ENCODE results near the gene MADD.

Gene MADD
- long read RNA-seq, full-length matches to known transcripts, result 5 of 99 reads
- long read RNA-seq, partial matches to known transcripts, result 33 of 99 reads
- long read RNA-seq, other reads (novel, unspliced or antisense), result 61 of 99 reads

DNA sequence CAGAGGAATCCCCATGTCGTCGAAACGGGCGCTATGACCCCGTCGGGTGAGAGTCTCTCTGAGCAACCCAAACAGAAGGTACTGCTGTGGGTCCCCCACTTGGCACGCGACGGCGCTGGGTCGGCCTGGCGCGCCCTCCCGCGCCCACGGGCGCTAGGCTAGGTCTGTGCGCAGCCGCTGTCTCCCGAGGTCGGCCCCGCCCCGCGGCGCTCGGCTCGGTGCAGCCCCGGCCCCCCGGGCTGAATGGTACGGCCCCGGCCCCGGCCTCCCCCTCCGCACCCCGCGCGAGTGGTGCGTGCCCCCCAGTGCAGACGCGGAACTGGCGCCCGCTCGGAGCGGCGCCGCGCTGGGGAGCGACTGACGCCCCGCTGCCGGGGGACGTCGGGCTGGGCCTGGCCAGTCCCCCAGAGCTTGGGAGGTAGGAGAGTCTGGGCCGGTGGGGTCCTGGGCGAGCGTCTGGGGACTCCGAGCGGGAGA, at the start of gene MADD:
MADD (plus strand) TSS at position 305 of the 477 bp plus-strand sequence.
- TF ChIP-seq GABPA (IDR thresholded peaks at IDR 0.05; ENCODE audit: low read depth), result no peak
- no peak; the same call in 1 of the 2 replicates for TF ChIP-seq POLR2AphosphoS5 (IDR thresholded peaks at IDR 0.05; ENCODE audit: low read depth)
- TF ChIP-seq, protein P1, sequence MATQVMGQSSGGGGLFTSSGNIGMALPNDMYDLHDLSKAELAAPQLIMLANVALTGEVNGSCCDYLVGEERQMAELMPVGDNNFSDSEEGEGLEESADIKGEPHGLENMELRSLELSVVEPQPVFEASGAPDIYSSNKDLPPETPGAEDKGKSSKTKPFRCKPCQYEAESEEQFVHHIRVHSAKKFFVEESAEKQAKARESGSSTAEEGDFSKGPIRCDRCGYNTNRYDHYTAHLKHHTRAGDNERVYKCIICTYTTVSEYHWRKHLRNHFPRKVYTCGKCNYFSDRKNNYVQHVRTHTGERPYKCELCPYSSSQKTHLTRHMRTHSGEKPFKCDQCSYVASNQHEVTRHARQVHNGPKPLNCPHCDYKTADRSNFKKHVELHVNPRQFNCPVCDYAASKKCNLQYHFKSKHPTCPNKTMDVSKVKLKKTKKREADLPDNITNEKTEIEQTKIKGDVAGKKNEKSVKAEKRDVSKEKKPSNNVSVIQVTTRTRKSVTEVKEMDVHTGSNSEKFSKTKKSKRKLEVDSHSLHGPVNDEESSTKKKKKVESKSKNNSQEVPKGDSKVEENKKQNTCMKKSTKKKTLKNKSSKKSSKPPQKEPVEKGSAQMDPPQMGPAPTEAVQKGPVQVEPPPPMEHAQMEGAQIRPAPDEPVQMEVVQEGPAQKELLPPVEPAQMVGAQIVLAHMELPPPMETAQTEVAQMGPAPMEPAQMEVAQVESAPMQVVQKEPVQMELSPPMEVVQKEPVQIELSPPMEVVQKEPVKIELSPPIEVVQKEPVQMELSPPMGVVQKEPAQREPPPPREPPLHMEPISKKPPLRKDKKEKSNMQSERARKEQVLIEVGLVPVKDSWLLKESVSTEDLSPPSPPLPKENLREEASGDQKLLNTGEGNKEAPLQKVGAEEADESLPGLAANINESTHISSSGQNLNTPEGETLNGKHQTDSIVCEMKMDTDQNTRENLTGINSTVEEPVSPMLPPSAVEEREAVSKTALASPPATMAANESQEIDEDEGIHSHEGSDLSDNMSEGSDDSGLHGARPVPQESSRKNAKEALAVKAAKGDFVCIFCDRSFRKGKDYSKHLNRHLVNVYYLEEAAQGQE (IDR thresholded peaks at IDR 0.05; ENCODE audit: insufficient replicate concordance, low read depth), result no peak
- peak; percentile 87 for DNase-seq (ENCODE audit: low read depth in 1 of 2, low spot score in 1 of 2)
- Histone ChIP-seq H3K4me3 (replicated peaks; ENCODE audit: insufficient read depth, low read length) (peak within 1 kb of the TSS; percentile 87), H3K27ac (replicated peaks) (peak within 1 kb of the TSS; percentile 97), H3K27me3 (ENCODE audit: insufficient read depth, poor library complexity, severe bottlenecking) (no peaks in the 10 kb centered on the region)

DNA sequence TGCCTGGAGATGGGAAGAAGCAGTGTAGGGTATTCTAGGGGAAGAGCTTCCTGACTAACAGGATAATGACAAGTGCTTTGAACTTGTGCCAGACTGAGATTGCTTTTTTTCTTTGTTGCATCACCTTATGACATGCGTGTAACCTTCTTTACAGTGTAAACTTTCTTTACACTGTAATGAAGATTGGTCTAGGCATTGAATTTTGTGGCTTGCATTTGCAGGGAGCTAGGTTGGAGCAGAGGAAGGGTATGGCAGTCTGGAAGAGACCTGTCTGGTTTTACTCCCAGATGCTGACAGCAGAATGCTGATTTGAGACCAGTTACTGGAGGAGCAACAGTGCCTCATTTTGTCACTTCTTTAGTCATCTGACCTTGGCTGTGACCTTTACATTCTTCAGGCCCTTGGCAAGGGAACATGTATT, 49.5 kb upstream of the MADD start:
- no peak for DNase-seq (ENCODE audit: low read depth in 1 of 2, low spot score in 1 of 2)
- Histone ChIP-seq H3K27me3 (ENCODE audit: insufficient read depth, poor library complexity, severe bottlenecking) (no peaks in the 10 kb centered on the region), H3K27ac (replicated peaks) (no peak overlapping the region), H3K4me3 (replicated peaks; ENCODE audit: insufficient read depth, low read length) (no peak overlapping the region)
- TF ChIP-seq POLR2AphosphoS5 (IDR thresholded peaks at IDR 0.05; ENCODE audit: low read depth), result no peak
- TF ChIP-seq, protein P2, sequence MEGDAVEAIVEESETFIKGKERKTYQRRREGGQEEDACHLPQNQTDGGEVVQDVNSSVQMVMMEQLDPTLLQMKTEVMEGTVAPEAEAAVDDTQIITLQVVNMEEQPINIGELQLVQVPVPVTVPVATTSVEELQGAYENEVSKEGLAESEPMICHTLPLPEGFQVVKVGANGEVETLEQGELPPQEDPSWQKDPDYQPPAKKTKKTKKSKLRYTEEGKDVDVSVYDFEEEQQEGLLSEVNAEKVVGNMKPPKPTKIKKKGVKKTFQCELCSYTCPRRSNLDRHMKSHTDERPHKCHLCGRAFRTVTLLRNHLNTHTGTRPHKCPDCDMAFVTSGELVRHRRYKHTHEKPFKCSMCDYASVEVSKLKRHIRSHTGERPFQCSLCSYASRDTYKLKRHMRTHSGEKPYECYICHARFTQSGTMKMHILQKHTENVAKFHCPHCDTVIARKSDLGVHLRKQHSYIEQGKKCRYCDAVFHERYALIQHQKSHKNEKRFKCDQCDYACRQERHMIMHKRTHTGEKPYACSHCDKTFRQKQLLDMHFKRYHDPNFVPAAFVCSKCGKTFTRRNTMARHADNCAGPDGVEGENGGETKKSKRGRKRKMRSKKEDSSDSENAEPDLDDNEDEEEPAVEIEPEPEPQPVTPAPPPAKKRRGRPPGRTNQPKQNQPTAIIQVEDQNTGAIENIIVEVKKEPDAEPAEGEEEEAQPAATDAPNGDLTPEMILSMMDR (IDR thresholded peaks at IDR 0.05; ENCODE audit: insufficient read depth, low read length), result no peak
- TF ChIP-seq, protein P1 (IDR thresholded peaks at IDR 0.05; ENCODE audit: insufficient replicate concordance, low read depth), result no peak
- no peak for TF ChIP-seq SPI1 (IDR thresholded peaks at IDR 0.05; ENCODE audit: borderline replicate concordance, low read depth)
- no peak for TF ChIP-seq GABPA (IDR thresholded peaks at IDR 0.05; ENCODE audit: low read depth)

DNA sequence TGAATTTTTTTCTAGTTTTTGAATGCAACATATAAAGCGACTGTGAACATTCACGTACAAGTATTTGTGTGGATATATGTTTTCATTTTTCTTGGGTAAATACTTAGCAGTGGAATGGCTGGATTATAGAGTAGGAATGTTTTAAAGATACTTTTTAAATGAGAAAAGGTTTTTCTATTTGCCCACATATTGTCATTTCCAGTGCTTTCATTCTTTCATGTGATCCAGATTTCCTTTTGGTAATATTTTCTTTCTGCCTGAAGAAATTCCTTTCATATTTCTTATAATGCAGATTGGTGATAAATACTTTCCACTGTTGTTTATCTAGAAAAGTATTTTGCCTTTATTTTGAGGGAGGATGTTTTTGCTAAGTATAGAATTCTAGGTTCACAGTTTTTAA, 47.2 kb upstream of the MADD start:
- no peak overlapping the region for H3K4me3 ChIP-seq (replicated peaks; ENCODE audit: insufficient read depth, low read length)
- DNase-seq (ENCODE audit: low read depth in 1 of 2, low spot score in 1 of 2), result no peak
- TF ChIP-seq, protein P1 (IDR thresholded peaks at IDR 0.05; ENCODE audit: insufficient replicate concordance, low read depth), result no peak
- TF ChIP-seq SPI1 (IDR thresholded peaks at IDR 0.05; ENCODE audit: borderline replicate concordance, low read depth) (no peak), POLR2AphosphoS5 (IDR thresholded peaks at IDR 0.05; ENCODE audit: low read depth) (no peak), GABPA (IDR thresholded peaks at IDR 0.05; ENCODE audit: low read depth) (no peak)
- TF ChIP-seq, protein P2 (IDR thresholded peaks at IDR 0.05; ENCODE audit: insufficient read depth, low read length), result no peak
- no peaks in the 10 kb centered on the region for H3K27me3 ChIP-seq (ENCODE audit: insufficient read depth, poor library complexity, severe bottlenecking)
- no peak overlapping the region for H3K27ac ChIP-seq (replicated peaks)
